Endothelial cell of umbilical vein (primary cell): ENCODE results near the gene TRIM67. TPM values are rescaled to one million over a fixed set of nuclear protein-coding genes. Genes with fewer than 3 reads are reported as not detected.

Experiments
- BruUV-seq: library from RNA; stranded (reverse); fragments of 400-500 nt; replicated peaks from 2 replicates; lab custom pipeline; 2021; lab: Mats Ljungman, UMichigan
- CTCF ChIA-PET: fragments of 300-600, 350-600 bp; sonication (Branson Sonifier 250); formaldehyde crosslinking; loops from one replicate; lab custom pipeline; 2021; ENCODE audit warnings: antibody characterized with exemption, inconsistent platforms; lab: Charles Lee
- POLR2A ChIA-PET: fragments of 300-600, 350-600 bp; sonication (Branson Sonifier 250); formaldehyde crosslinking; loops from one replicate; lab custom pipeline; 2021; ENCODE audit warnings: antibody characterized with exemption, inconsistent platforms; lab: Charles Lee
- DNase-seq: peaks from one replicate; pipeline ENCODE4 v3.0.0-alpha.2; 2011; ENCODE audit warnings: low read depth, low spot score
- FAIRE-seq: peaks from 2 replicates; lab custom pipeline; 2011; peaks lifted over from hg19 to GRCh38; lab: Jason Lieb, UNC
- H2AFZ ChIP-seq: 2 replicates; pipeline ENCODE4 v1.6.0; 2012; ENCODE audit warnings: low read depth, low read length, control low read depth, inconsistent platforms
- H3K27ac ChIP-seq: 2 replicates; pipeline ENCODE4 v1.5.1; 2011; ENCODE audit warnings: low read depth, mild to moderate bottlenecking, control low read depth, low read length, moderate library complexity; ENCODE audit not compliant: insufficient read depth
- H3K27me3 ChIP-seq, 2 experiments: 2 replicates each; pipeline versions ENCODE4 v1.6.0 to v1.6.1; 2011; ENCODE audit warnings: low read length in 2 of 2, mixed read lengths in 1 of 2; ENCODE audit not compliant: control insufficient read depth in 2 of 2, insufficient read depth in 2 of 2
- H3K36me3 ChIP-seq, 2 experiments: 2 replicates in 1 of 2; 3 replicates in 1 of 2; pipeline ENCODE4 v1.5.1; 2011; ENCODE audit warnings: low read length in 2 of 2, mild to moderate bottlenecking in 1 of 2, moderate library complexity in 1 of 2; ENCODE audit not compliant: control insufficient read depth in 2 of 2, insufficient read depth in 2 of 2; ENCODE audit errors: extremely low read depth in 1 of 2
- H3K4me1 ChIP-seq: 3 replicates; pipeline ENCODE4 v1.5.1; 2011; ENCODE audit warnings: mild to moderate bottlenecking, low read length; ENCODE audit not compliant: control insufficient read depth, insufficient read depth; ENCODE audit errors: extremely low read depth
- H3K4me2 ChIP-seq: 2 replicates; pipeline ENCODE4 v1.6.1; 2011; ENCODE audit warnings: low read length, control low read depth, mixed read lengths; ENCODE audit not compliant: insufficient read depth
- H3K4me3 ChIP-seq, 3 experiments: fragments of 200-600 bp in 1 of 3; sonication (generic), shearing (Covaris generic) in 1 of 3; replicated peaks in 1 of 3; 2 replicates each; pipeline ENCODE4 v1.5.1; 2011 to 2016; ENCODE audit warnings: control low read depth in 3 of 3, low read length in 3 of 3, mild to moderate bottlenecking in 2 of 3, inconsistent platforms in 1 of 3, low read depth in 1 of 3, moderate library complexity in 1 of 3; ENCODE audit not compliant: insufficient read depth in 1 of 3
- H3K79me2 ChIP-seq: 2 replicates; pipeline ENCODE4 v1.6.0; 2012; ENCODE audit warnings: low read length, inconsistent platforms; ENCODE audit not compliant: control insufficient read depth, insufficient read depth
- H3K9ac ChIP-seq: replicated peaks from 2 replicates; pipeline ENCODE3; 2011; ENCODE audit warnings: low read length, control low read depth; ENCODE audit not compliant: insufficient read depth; ENCODE audit errors: extremely low read depth
- H3K9me1 ChIP-seq: replicated peaks from 3 replicates; pipeline ENCODE4 v1.6.0; 2011; ENCODE audit warnings: mild to moderate bottlenecking, low read length; ENCODE audit not compliant: control insufficient read depth, insufficient read depth; ENCODE audit errors: extremely low read depth
- H3K9me3 ChIP-seq: replicated peaks from 2 replicates; pipeline ENCODE4 v1.5.1; 2012; ENCODE audit warnings: low read length, inconsistent platforms; ENCODE audit not compliant: control insufficient read depth, insufficient read depth
- H4K20me1 ChIP-seq: replicated peaks from 2 replicates; pipeline ENCODE3; 2011; ENCODE audit warnings: mild to moderate bottlenecking, low read length; ENCODE audit not compliant: control insufficient read depth, insufficient read depth; ENCODE audit errors: extremely low read depth
- EZH2 ChIP-seq: IDR thresholded peaks from 2 replicates; pipeline ENCODE4 v1.6.1; 2012; ENCODE audit warnings: borderline replicate concordance, low read depth, mild to moderate bottlenecking, moderate library complexity, low read length, inconsistent platforms; ENCODE audit not compliant: severe bottlenecking
- FOS ChIP-seq: IDR thresholded peaks from 2 replicates; pipeline ENCODE4 v1.6.1; 2011; ENCODE audit warnings: mild to moderate bottlenecking, low read length, moderate library complexity, borderline replicate concordance; ENCODE audit not compliant: insufficient read depth
- GATA2 ChIP-seq: IDR thresholded peaks from 2 replicates; pipeline ENCODE4 v1.7.0; 2011; ENCODE audit warnings: low read depth, mild to moderate bottlenecking, moderate library complexity, mixed read lengths, low read length; ENCODE audit not compliant: insufficient read length, insufficient read depth
- JUN ChIP-seq: IDR thresholded peaks from 2 replicates; pipeline ENCODE4 v1.6.1; 2011; ENCODE audit warnings: borderline replicate concordance, low read depth; ENCODE audit not compliant: insufficient read length, insufficient read depth
- MYC ChIP-seq: IDR thresholded peaks from one replicate; pipeline ENCODE4 v1.6.1; 2011; ENCODE audit warnings: mild to moderate bottlenecking, low read depth, low read length
- POLR2A ChIP-seq: IDR thresholded peaks from 2 replicates; pipeline ENCODE4 v1.6.1; 2012; ENCODE audit warnings: low read depth, mild to moderate bottlenecking, control low read depth, low read length
- POLR2AphosphoS5 ChIP-seq: IDR thresholded peaks from 2 replicates; pipeline ENCODE4 v1.6.1; 2012; ENCODE audit warnings: low read depth, mild to moderate bottlenecking, control low read depth, low read length, moderate library complexity; ENCODE audit not compliant: insufficient read depth
- dilution Hi-C: fragments of 300-500 bp; cut with MboI; formaldehyde crosslinking; loops from one replicate; pipeline ENCODE4 v1.15.0; 2019; ENCODE audit warnings: low sequenced_read_pairs; ENCODE audit not compliant: extremely low pct_ligation_motif_present
- intact Hi-C: fragments of 100-400 bp; cut with micrococcal nuclease; formaldehyde crosslinking; loops from one replicate; pipeline ENCODE4 v1.10.0; 2022
- polyA plus RNA-seq, 4 experiments: library from polyadenylated mRNA; depleted of rRNA in 3 of 4; stranded (reverse) in 3 of 4; unstranded in 1 of 4; fragments of >200 nt; gene quantifications; 2 replicates each; pipeline versions ENCODE4 v1.2.1 to v1.2.3, GENCODE V29; 2011 to 2012; ENCODE audit warnings: missing spikeins in 1 of 4
- total RNA-seq: library from RNA; stranded (reverse); gene quantifications from 2 replicates; pipeline ENCODE4 v1.2.3, GENCODE V29; 2021
- TF ChIP-seq, protein P1 (sequence below), 2 donors: IDR thresholded peaks; 1 replicate in 1 of 2; 2 replicates in 1 of 2; pipeline ENCODE4 v1.5.1; 2011; ENCODE audit warnings: low read length in 2 of 2, mild to moderate bottlenecking in 2 of 2, moderate library complexity in 2 of 2, control low read depth in 1 of 2, inconsistent platforms in 1 of 2, low read depth in 1 of 2; ENCODE audit not compliant: insufficient read depth in 1 of 2; ENCODE audit errors: extremely low read depth in 1 of 2
- TF ChIP-seq, protein P2 (sequence below): IDR thresholded peaks from 2 replicates; pipeline ENCODE4 v1.6.1; 2011; ENCODE audit not compliant: insufficient read depth, insufficient read length

TRIM67 gene
- total and polyA plus RNA-seq, 2 donors (not counting 3 experiments of a cell fraction or from before 2014, with no cell fraction given): not detected

DNA sequence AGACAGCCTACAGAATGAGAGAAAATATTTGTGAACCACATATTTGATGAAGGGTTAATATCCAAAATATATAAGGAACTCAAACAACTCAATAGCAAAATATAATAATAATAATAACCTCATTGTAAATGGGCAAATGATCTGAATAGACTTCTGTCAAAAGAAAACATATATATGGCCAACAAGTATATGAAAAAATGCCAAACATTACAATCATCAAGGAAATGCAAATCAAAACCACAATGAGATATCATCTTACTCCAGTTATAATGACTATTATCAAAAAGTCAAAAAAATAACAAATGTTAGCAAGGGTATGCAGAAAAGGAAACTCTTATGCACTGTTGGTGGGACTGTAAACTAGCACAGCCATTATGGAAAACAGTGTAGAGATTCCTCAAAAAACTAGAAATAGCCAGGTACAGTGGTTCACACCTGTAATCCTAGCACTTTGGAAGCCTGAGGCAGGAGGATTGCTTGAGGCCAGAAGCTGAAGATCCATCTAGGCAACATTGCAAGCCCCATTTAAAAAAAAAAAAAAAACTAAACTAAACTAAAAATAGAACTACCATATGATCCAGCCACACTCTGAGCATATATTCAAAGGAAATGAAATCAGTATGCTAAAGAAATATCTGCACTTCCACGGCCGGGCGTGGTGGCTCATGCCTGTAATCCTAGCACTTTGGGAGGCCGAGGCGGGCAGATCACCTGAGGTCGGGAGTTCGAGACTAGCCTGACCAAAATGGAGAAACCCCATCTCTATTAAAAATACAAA, 17.3 kb upstream of the TRIM67 start:
- Histone ChIP-seq H3K9ac (no peak overlapping the region), H2AFZ (no peak overlapping the region), H3K9me1 (no peaks in the 10 kb centered on the region), H3K36me3 (no peaks in the 10 kb centered on the region), H3K9me3 (no peaks in the 10 kb centered on the region), H4K20me1 (no peaks in the 10 kb centered on the region), H3K4me3 (no peak overlapping the region), H3K4me2 (no peak overlapping the region), H3K79me2 (no peaks in the 10 kb centered on the region), H3K27ac (no peak overlapping the region), H3K27me3 (peaks cover 6 to 9% of the 10 kb centered on the region in 2 experiments), H3K4me1 (peaks cover 8% of the 10 kb centered on the region)
- FAIRE-seq: no peak
- intact Hi-C loops (no loop called here), dilution Hi-C loops (no loop called here)
- TF ChIP-seq, protein P1, sequence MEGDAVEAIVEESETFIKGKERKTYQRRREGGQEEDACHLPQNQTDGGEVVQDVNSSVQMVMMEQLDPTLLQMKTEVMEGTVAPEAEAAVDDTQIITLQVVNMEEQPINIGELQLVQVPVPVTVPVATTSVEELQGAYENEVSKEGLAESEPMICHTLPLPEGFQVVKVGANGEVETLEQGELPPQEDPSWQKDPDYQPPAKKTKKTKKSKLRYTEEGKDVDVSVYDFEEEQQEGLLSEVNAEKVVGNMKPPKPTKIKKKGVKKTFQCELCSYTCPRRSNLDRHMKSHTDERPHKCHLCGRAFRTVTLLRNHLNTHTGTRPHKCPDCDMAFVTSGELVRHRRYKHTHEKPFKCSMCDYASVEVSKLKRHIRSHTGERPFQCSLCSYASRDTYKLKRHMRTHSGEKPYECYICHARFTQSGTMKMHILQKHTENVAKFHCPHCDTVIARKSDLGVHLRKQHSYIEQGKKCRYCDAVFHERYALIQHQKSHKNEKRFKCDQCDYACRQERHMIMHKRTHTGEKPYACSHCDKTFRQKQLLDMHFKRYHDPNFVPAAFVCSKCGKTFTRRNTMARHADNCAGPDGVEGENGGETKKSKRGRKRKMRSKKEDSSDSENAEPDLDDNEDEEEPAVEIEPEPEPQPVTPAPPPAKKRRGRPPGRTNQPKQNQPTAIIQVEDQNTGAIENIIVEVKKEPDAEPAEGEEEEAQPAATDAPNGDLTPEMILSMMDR (IDR thresholded peaks at IDR 0.05; ENCODE audit: extremely low read depth in 1 of 2, insufficient read depth in 1 of 2, low read depth in 1 of 2, low read length in 2 of 2): no peak
- TF ChIP-seq POLR2A: no peak
- no peak for TF ChIP-seq EZH2
- no peak for TF ChIP-seq GATA2
- no peak for TF ChIP-seq FOS
- TF ChIP-seq, protein P2, sequence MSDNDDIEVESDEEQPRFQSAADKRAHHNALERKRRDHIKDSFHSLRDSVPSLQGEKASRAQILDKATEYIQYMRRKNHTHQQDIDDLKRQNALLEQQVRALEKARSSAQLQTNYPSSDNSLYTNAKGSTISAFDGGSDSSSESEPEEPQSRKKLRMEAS: no peak
- no peak for TF ChIP-seq POLR2AphosphoS5
- no peak for TF ChIP-seq MYC
- TF ChIP-seq JUN: no peak
- BruUV-seq: no TSS peak
- ChIA-PET CTCF (no interaction called here), POLR2A (no interaction called here)
- DNase-seq: no peak
